Measurements from ENCODE around the gene BEND5.

The BEND5 gene

GRCh38 chr1:48761411-48761810, 15.3 kb downstream of the BEND5 start:
- no peak for DNase-seq

GRCh38 chr1:48760857-48761256, 15.8 kb downstream of the BEND5 start:
- no peak for DNase-seq

- DNase-seq, result no peak
Observed at GRCh38 chr1:48758976-48759375, 17.7 kb downstream of the BEND5 start.

GRCh38 chr1:48757363-48757762, 19.3 kb downstream of the BEND5 start:
- no peak for DNase-seq

GRCh38 chr1:48756683-48757316, 19.9 kb downstream of the BEND5 start:
- no peak for DNase-seq

- DNase-seq, result no peak
Observed at GRCh38 chr1:48753293-48753692, 23.4 kb downstream of the BEND5 start.

- DNase-seq, result no peak
Observed at GRCh38 chr1:48750109-48750508, 26.6 kb downstream of the BEND5 start.

GRCh38 chr1:48749068-48749467, 27.6 kb downstream of the BEND5 start:
- no peak for DNase-seq

- no peak for DNase-seq
Observed at GRCh38 chr1:48746906-48747305, 29.8 kb downstream of the BEND5 start.

- DNase-seq, result no peak
Observed at GRCh38 chr1:48744032-48744431, 32.7 kb downstream of the BEND5 start.

- DNase-seq, result no peak
Observed at GRCh38 chr1:48743480-48743879, 33.2 kb downstream of the BEND5 start.

- no peak for DNase-seq
Observed at GRCh38 chr1:48741380-48741779, 35.3 kb downstream of the BEND5 start.

GRCh38 chr1:48740621-48741020, 36.1 kb downstream of the BEND5 start:
- peak; percentile 44 for DNase-seq

- no peak for DNase-seq
Observed at GRCh38 chr1:48739091-48739490, 37.6 kb downstream of the BEND5 start.

GRCh38 chr1:48738356-48738755, 38.3 kb downstream of the BEND5 start:
- no peak for DNase-seq

GRCh38 chr1:48735796-48736195, 40.9 kb downstream of the BEND5 start:
- DNase-seq, result no peak

GRCh38 chr1:48730164-48730910, 46.4 kb downstream of the BEND5 start:
- DNase-seq, result no peak

GRCh38 chr1:48728584-48728983, 48.1 kb downstream of the BEND5 start:
- DNase-seq, result no peak

- no peak for DNase-seq
Observed at GRCh38 chr1:48726557-48727215, 50.0 kb downstream of the BEND5 start.

- no peak for DNase-seq
Observed at GRCh38 chr1:48726139-48726538, 50.6 kb downstream of the BEND5 start.

GRCh38 chr1:48725341-48726046, 51.2 kb downstream of the BEND5 start:
- no peak for DNase-seq

- no peak for DNase-seq
Observed at GRCh38 chr1:48720929-48721328, 55.8 kb downstream of the BEND5 start.

- no peak for DNase-seq
Observed at GRCh38 chr1:48718705-48719104, 58.0 kb downstream of the BEND5 start.

All from right hindlimb (tissue), 1 donor.